GM21737 (cell line): ENCODE results near the gene AKAP13.
"Not testable (repeated sequence)": the region's sequence is repeated elsewhere in the genome, so short reads cannot be mapped to it uniquely, and the experiment has no call there.

Source experiments
- ATAC-seq: cut with Tn5 transposase; IDR thresholded peaks from one replicate; pipeline ENCODE4 v1.9.1; 2021; ENCODE audit warnings: mild to moderate bottlenecking, moderate library complexity; ENCODE audit not compliant: unreplicated experiment

AKAP13 gene

DNA sequence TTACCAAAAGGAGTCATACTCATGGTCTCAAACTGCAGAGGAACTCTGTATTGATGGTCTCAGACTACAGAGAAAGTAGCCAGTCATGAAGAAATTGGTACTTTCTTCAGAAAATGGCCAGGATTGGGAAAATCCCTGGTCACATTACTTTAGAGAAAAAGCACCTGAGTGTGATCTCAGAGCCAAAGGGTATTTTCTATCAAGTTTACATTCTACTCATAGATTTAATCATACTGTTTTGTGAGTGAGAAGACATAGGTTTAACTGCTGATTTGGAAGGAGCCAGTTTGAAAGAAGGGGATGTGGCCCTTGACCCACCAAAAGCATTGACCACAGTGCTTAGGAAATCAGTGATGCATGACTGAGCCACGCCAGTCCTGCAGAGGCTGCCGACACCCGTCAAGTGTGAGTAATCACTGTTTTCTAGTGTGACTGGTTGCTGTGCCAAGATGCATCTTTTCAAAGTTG, 203.6 kb downstream of the AKAP13 start:
- ATAC-seq = peak; percentile 44

DNA sequence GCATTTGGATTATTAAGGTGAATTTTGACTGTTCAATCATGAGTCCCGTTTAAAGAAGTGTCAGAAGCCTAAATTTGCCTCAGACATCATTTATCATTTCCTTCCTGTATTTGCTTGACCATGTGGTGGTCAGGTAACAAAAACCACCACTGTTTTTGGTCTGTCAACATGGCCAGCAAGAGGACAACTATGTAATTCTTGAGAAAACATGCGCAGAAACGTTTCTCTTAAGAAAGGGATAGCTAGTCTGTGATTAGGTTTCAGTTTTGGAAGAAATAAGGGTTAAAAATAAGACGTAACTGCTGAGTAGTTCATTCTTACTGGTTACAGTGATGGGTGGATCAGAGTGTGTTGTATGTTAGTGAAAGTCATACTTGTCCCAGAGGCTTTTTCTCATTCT, 204.5 kb downstream of the AKAP13 start:
- ATAC-seq = no peak

DNA sequence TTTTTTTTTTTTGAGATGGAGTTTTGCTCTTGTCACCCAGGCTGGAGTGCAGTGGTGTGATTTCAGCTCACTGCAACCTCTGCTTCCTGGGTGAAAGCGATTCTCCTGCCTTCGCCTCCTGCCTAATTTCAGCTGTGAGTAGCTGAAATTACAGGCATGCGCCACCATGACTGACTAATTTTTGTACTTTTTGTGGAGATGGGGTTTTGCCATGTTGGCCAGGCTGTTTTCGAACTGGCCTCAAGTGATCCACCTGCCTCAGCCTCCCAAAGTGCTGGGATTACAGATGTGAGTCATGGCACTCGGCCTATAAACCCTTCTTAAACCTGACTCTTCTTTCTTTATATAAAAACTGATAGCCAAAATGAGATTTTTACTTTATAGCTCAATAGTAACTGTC, 205.8 kb downstream of the AKAP13 start:
- ATAC-seq = not testable (repeated sequence)

DNA sequence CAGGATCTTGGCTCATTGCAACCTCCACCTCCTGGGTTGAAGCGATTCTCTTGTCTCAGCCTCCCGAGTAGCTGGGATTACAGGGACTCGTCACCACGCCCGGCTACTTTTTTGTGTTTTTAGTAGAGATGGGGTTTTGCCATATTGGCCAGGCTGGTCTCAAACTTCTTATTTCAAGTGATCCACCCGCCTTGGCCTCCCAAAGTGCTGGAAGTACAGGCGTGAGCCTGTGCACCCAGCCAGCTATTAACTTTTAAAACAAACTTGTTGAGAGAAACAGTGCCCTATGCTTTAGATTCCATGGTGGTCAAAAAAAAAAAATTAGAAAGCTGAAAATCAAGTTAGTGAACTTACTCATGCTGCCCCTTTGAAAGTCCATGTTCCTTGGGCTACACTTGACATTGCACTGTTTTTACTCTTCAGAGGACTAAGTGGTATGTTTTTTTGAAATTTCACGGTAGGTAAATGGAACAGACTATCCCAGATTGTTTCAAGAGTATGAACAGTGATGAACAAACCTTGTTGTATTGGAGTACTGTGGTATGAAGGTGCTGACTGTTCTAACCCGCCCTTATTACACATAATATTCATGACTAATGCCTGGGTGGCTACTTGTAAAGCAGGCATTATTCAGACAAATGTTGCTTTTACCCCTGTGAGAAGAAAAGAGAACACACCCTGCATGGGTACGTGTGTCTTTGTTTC, 207.5 kb downstream of the AKAP13 start:
- ATAC-seq = no peak

DNA sequence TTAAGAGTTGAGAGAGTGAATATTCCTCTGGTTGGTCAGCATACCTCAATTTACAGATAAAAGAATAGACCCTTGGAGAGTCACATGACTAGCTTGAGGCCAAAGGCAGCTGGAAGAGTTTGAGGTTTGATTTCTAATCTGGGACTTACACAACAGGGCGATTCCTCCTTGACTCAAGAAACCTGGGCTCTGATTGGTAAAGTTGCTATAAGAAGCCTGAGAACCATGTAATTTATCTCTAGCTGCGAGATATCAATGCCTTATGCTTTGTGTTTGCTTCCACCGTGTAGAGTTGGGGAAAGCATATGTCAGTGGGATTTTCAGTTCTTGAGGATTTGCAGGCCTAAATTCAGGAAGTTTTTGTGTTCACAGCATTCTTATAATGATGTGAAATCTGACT, 208.3 kb downstream of the AKAP13 start:
- no peak for ATAC-seq

DNA sequence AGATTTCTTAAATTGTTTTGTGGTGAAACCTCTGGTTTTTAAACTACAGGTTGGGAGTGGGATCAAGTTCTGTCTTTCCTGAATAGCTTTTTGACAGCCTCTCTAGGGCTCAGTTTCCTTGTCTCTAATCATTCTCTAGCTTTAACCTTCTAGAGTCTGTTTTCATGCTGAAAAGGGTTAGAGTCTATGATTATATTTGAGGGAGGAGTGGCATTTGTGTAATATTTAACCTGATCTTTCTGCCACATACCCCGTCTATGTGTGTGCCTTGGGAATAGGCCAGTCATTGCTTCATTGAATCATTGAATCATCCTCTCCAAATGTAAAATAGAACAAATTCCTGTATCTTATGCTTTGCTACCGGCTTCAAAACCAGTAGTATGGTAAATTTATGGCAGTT, 209.4 kb downstream of the AKAP13 start:
- no peak for ATAC-seq

DNA sequence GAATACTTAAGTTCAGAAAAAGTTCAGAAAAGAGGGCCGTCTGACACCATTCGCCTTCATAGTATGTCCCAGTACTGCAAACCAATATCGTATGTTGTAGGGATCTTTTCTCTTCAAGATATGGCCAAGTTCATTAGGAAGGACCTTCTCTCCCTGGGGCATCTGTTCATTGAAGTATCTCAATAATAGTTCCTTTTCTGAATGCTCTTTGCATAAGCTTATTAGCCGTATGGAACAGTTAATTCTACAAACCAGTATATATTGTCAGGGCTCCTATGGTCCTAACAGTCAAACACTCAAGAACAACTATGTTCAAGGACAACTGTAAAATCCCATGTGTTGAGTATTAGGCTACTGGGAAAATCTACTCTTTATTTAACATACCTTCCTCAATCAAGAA, 211.2 kb downstream of the AKAP13 start:
- no peak for ATAC-seq

DNA sequence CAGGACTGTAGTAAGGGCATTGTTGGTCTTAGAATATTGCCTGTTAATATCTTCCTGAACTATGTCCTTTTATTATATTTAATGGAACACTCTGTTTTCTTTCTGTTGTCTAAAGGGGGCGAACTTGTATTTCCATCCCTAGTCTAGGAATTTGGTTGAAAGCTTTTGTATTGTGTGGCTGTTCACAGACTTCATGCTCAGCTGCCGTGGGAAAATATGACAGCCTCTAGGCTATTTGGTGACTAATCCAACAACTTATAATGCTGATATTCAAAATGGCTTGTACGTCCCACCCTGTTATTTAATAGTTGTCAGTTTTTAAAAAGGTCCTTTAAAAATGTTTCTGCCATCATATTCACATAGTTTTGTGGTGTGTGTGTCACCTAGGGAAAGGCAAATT, 211.7 kb downstream of the AKAP13 start:
- no peak for ATAC-seq

DNA sequence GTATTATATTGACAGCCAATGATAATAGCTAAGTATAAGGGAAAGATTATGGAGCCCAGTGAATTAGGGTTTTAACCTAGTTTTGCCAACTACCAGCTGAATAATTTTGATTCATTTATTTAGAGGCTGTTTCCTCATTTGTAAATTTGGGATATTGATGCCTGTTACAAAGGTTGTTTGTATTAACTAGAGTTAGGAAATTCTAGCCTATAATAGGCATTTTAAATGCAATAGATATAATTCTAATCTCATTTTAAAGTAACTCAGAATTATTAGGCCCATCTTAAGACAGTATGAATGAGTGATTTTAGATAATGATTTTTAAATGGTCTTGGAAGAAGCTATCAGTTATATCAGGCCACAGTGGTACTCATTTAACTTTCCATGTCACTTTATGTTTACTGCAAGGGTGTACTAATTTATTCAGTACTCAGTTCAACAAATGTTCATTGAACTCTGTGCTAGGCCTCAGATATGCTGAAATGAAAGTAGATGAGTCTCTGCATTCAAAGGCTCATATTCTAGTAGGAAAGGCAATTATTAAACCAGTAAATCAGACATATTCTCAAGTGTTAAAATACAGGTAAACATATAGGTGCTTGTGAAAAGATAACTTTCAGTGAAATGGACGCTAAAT, 213.5 kb downstream of the AKAP13 start:
- ATAC-seq = no peak

DNA sequence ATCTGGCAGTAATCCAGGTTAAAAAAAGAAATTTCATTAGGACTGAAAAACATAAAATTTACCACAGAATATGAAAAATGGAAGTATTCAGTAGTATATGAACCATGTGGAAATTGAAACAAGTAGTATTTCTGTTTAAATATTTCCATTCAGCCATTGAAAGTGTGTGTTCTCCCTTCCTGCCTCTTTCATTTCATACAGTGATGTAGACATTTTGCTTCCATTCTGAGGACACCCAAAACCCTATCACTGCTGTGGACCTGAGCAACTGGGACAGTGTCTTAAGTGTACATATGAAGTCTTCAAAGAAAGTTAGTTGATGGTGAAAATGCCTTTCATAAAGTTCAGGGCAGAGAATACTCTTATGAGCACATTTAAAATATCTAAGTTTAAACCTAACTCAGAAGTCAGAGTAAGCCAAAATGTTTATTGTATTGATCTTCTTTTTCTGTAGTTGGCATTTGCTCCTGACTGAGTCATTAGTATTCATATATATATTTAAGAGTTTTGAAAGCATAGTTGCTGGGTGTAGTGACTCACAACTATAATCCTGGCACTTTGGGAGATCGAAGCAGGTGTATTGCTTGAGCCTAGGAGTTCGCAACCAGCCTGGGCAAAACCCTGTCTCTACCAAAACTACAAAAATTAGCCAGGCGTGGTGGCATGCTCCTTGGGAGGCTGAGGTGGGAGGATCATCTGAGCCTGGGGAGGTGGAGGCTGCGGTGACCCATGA, 215.6 kb downstream of the AKAP13 start:
- ATAC-seq = no peak

DNA sequence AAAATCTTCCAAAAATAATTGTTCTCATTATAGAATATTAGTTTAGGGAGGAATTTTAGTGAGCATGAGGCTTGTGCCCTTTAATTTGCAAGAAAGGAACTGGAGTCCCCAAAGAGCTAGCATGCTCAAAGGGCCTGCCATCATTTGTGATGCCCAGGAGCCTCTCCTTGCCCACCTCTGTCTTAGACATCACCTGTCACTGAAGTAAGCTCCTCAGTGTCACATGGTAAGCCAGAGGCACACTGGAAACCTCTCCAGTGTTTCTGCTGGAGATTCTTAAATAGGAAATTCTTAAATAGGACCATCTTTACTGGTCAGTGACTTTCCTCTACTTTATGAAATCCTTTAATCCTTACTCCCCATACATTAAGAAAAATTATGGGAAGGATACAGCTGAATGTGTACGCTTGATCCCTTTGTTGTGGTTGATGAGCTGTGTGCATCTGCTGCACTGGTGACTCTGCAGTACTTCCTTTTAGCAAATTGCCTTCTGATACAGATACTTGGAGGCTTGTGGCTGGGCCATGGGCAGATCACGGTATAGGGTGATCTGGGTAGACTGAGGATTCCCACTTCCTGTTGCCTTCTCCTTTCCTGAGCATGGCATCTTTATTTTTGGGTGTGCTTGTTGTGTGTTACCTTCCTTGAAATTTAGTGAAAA, 216.9 kb downstream of the AKAP13 start:
- no peak for ATAC-seq

DNA sequence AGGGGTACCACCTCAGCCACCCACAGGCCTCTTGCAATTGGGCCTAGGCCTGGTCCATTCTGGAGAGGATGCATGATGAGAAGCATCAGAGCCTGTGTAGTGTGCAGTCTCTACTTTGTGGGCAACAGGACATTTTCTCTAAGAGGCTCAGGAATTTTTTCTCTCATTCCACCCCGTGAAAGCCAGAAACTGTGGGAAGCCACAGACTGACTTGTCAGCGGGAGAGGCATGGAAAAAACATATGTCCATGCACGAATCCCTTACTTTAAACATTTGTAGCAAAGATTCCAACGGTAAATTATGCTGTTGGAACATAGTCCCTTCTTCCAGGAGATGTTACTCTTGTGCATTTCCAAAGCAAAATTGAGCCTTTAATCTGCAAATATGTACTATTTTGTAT, 217.8 kb downstream of the AKAP13 start:
- no peak for ATAC-seq

DNA sequence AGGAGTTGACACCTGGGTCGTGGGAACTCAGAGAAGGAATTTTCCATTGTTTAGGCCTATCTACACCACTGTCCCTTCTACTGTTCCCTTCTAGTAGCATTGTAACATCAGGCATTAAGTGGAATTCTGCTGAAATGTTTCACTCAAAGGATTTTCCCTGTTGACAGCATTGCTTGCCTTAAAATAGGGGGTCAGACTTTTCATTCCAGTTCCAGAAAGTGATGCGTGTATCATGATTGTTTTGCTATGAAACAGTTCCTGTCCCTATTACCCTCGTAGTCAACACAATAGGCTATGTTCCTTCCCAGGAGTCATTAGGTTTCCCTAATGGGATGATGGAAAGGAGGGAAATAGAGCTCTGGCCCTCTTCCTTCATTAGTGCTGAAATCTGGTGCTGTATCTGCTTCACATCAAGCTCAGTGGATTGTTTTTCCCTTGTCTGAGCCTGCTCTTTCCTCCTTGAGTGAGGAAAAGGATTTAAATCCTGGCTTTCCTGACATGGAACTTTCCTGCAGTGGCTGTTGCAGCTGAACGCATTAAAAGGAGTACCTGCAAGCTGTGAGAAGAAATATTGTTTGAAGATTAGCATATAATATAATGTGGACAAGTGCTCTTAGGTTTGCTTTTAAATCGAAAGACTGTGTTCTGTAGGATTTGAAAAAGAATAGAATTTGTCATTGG, 218.5 kb downstream of the AKAP13 start:
- no peak for ATAC-seq

DNA sequence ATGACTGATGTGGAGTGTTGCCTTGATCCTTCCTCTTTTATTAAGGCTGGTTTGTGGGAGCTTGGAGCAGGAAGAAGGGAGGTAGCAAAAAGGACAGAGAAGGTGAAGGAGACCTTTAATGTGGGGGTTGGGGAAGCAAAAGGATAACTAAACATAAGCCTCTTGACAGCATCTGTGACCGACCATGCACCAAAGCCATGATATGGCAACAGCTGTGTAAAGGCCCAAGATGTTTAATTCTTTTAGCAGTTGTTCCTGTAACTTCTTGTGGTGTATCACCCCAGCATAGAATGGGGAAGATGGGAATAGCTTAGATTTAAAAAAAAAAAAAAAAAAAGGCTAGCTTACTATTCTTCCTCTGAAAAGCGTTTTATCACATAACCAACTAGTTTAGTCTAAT, 219.6 kb downstream of the AKAP13 start:
- ATAC-seq = no peak

DNA sequence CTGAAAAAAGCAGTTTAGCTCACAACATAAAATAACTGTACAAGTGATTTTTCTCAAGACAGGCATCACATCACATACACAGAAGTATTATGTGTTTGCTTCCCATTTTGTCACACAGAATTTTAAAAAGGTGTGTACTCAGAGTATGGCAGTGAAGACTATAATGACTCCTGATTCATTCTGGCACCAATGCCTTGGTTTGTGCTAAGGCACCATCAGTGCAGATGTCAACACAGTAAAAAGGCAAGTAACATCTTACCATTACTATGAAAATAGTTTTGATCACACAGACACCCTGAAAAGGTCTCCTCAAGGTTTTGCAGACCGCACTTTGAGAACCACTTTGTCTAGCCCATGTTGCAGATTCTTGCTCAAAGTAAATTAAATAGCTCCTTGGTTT, 222.8 kb downstream of the AKAP13 start:
- ATAC-seq = no peak

DNA sequence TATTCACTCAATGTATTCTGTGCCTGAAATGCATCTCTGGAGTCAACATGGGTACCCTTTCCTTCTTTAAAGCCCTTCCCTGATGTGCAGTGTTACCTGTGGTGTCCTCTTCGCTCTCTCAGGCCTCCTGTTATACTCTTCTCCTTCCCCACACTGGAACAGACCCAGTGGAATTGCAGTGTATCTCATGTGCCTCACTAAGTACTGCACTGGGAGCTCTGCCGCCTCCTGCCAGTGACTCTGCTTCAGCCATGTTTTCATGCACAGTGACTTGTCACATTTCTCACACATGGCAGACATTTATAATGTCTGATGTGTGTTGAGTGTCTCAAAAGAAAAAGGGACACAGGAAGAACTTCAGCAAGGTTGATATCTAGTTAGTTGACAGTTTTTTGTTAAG, 223.3 kb downstream of the AKAP13 start:
- no peak for ATAC-seq

DNA sequence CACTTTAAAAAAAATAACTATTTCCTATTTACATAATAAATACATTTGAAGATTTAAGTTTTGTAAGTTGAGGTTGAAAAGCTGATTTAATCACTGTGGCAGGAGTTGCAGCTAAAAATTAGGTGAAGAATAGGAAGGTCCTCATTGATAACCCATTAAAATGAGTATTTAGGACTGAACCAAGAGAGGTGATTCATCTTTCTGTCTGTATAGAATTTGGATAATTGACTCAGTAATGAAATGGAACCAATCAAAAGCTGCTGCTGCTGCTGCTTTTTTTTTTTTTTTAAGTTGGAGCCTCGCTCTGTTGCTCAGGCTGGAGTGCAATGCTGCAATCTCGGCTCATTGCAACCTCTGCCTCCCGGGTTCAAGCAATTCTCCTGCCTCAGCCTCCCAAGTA, 223.8 kb downstream of the AKAP13 start:
- no peak for ATAC-seq

DNA sequence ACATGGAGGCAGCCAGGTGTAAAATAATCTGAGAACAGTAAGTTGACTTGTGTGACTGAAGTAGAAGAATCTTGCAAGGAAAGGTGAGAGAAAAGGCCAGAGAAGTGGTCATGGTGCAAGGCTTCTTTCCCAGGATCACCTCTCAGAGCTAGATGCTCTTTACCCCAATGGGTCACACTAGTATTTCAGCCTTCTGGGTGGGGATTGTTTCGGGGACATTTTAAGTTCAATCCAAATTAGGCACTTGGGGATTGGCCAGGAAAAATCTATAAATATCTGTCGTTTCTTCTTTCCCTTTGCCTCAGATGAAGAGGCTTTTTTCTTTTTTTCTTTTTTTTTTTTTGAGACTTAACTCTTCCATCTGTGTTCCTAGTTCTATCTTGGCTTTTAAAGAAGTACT, 226.3 kb downstream of the AKAP13 start:
- no peak for ATAC-seq

DNA sequence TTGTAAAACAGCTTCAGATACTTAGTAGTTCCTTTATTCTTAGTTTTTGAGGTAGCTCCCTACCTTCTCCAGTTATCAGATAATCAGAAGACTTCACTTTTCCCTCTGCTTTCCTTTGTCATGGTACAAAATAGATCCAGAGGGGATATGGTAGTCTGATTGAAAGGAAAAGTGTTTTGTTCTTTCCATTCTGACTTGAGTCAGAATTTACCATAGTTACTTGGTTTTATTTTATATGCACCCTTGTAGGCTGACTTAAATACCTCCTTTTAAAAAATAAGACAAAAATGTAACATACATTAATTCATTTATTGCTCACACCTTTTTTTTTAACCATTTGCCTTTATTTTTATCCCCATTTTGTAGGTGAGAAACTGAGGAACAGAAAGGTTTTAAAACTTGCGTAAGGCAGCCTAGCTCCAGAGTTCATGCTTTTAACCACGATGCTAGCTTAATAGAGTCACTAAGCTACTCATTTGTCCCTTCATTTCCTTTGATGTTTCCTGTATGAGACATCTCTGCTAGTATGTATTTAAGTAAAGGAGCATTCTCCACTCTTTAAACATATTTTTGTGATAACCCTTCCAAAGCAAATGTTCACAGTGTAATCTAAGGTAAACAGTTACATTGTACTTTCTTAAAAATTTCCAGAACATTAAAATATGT, 226.9 kb downstream of the AKAP13 start:
- no peak for ATAC-seq

DNA sequence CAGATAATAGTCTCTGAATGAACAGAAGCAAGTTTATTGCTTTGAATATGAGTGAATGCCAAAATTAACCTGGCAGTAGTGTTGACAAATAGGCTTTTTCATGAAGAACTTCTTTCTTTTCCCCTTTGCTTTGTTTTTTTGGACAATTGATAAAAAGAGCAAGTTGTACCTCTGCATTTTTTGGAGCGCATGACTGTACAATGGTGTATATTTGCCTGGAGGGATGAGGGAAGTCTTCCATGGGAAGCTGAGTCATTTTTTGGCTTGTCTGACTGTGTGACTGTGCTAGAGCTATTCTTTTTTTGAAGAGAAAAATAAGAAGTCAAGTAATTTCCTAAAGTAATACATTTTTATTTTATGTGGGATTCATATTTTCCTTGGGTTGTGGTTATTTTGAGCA, 227.4 kb downstream of the AKAP13 start:
- ATAC-seq = no peak
